Uterus (tissue), 2 donors: ENCODE measurements around the gene INPP5J.

Experiments
- CTCF ChIP-seq, 4 experiments: fragments of 200-600 bp in 2 of 4; fragments of 450-650 bp in 2 of 4; sonication (generic) in 2 of 4; IDR thresholded peaks; one replicate each; pipeline ENCODE4 v1.5.1; 2016 to 2019; ENCODE audit warnings: antibody characterized with exemption in 4 of 4, mild to moderate bottlenecking in 2 of 4, moderate library complexity in 1 of 4
- POLR2A ChIP-seq, 2 donors: fragments of 450-650 bp; IDR thresholded peaks; one replicate each; pipeline ENCODE4 v1.6.1; 2016; ENCODE audit warnings: antibody characterized with exemption in 2 of 2, mild to moderate bottlenecking in 1 of 2, moderate library complexity in 1 of 2

- TF ChIP-seq CTCF (IDR thresholded peaks at IDR 0.05) (no peak), POLR2A (IDR thresholded peaks at IDR 0.05) (no peak)
Measured at GRCh38 chr22:31142285-31142684, 19.5 kb downstream of the INPP5J start.
